NCI-H1417 (cell line): ENCODE data around the gene TNXB.
"Not testable (repeated sequence)": the region's sequence is repeated elsewhere in the genome, so short reads cannot be mapped to it uniquely, and the experiment has no call there.

Experiments
- DNase-seq, 3 experiments: peaks; one replicate each; lab custom pipeline; 2025; lab: John Stamatoyannopoulos, UW

The TNXB gene

DNA sequence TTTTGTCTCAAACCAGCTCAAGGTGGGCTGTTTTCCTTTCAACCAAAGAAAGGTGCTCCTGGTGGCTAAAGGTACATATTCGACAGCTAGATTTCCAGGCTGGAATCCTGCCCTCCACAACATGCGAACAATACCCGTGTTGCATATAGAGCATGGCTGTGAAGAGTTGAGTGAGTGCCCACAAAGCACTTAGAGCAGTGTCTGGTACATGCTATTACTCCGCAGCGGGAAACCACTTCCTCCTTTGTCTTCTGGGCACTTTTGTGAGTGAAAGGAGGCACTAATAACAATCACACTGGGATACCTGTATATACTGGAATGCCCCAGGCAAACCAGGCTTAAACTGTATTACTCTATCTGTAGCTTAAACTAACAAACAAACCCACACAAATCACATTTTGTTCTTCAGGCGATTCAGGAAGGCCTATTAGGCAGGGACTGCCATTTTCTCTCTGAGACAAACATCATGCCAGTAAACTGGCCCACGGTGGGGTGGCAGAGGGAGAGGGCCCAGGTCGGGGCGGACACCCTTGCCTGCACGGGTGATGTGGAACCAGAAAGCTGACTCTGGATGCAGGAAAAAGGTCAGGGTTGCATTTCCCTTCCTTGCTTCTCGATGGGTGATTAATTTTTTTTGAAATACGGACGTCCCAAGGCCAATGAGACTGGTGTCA lies 104.1 kb downstream of the TNXB start:
- DNase-seq: peak in 2 of 3 experiments; percentile 25 to 69

DNA sequence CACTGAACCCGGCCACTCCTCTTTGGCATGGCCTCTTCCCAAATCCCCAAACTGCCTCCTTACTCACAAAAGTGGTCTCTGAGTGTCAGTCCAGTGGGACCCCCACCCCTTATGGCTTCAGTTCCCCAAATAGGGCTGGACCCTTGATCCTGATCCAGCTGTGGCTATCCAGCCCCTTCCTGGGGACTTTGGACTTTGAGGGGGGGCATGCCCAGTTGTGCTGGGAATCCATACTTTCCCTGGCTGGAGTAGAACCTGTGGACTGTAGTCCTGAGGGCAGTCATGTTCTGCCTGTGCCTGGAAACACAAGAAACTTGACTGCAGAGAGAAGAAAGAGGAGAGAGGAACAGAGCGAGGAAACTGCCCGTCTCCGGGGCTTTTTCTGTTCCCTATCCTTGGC lies 104.7 kb downstream of the TNXB start:
- not testable (repeated sequence) for DNase-seq

DNA sequence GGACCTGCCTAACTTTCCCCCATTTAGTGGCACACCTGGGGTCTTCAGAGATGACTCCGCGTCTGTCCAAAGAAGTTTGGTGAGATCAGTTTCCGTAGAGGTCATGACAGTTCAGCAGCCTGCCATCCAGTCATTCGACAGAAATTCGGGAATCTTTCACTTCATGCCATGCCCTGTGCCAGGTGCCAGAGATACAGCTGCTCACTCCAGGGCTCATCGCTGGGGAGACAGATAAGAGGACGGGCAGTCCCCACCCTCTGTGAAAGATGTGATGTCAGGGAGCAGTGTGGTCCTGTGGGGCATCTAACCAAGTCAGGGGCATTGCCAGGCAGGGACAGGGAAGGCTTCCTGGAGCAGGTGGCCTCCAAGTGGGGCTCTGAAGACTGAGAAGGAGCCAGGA lies 105.8 kb downstream of the TNXB start:
- DNase-seq: not testable (repeated sequence)

DNA sequence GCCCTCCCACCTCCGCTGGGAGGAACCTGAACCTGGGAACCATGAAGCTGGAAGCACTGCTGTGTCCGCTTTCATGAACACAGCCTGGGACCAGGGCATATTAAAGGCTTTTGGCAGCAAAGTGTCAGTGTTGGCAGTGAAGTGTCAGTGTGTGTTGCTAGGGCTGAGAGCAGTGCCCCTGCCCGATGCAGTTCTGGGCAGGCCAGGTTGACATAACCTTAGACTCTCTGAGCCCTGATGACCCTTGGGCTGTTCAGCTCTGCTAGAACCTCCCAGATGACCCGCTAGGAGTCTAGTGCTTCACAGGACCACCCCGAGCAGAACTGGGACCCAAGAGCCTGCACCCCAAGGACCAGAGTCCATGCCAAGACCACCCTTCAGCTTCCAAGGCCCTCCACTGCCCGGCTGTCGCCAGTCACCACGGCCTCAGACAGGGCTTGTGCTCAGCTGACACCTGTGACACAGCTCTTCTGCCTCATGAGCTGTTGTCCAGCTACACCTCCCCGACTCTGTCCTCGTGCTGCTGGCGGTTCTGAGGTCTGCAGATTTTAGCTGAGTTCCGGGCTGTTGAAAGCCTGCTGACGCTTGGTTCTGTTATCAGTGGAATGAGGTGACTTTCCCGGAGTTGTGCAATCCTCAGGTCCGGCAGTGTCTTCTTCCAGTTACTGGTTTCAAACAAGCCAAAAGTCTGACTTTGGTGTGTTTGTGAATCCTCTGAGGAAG lies 106.4 kb downstream of the TNXB start:
- not testable (repeated sequence) for DNase-seq

DNA sequence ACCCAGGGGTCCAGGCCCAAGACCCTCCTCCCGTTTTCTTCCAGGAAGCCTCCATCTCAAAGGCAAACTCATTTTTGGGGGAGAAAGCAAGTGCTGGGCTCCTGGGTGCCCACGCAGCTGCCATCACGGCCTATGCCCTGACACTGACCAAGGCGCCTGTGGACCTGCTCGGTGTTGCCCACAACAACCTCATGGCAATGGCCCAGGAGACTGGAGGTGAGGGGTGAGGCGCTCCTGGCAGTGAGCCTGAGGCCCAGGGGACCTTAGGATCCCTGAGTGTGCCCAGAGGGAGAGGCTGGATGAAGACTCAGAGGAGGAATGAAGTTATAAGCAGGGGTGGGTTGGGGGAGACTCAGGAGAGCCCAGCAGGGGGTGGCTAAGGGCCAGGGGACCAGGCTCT lies 112.8 kb downstream of the TNXB start:
- DNase-seq: not testable (repeated sequence)

DNA sequence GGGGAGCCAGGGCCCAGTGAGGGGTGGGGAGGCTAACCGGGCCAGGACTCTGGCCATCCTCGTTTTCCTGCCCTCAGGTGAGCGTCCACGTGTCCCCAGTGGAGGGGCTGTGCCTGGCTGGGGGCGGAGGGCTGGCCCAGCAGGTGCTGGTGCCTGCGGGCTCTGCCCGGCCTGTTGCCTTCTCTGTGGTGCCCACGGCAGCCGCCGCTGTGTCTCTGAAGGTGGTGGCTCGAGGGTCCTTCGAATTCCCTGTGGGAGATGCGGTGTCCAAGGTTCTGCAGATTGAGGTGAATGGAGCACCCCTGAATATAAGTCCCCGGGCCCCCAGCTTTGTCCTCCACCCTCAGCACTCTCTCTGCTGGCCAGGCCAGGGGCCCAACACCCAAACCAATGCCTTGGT lies 114.7 kb downstream of the TNXB start:
- not testable (repeated sequence) for DNase-seq
